Liver (tissue), 3 donors: ENCODE results near the gene LHFPL6.
A peak's percentile ranks its signal among the peaks of the same experiment; 100 is the strongest.

Experiments
- HNF4A ChIP-seq, 2 donors: conservative IDR thresholded peaks; 2 replicates each; pipeline ENCODE4 v1.6.1; 2016; ENCODE audit warnings: antibody characterized with exemption in 2 of 2, mild to moderate bottlenecking in 2 of 2
- NR2F2 ChIP-seq: IDR thresholded peaks from 2 replicates; pipeline ENCODE4 v1.6.1; 2016; ENCODE audit warnings: antibody characterized with exemption
- SP1 ChIP-seq: IDR thresholded peaks from 2 replicates; pipeline ENCODE4 v1.6.1; 2018; ENCODE audit warnings: antibody characterized with exemption, mild to moderate bottlenecking
- TAF1 ChIP-seq: conservative IDR thresholded peaks from 2 replicates; pipeline ENCODE4 v1.6.1; 2016; ENCODE audit warnings: antibody characterized with exemption, mild to moderate bottlenecking
- TF ChIP-seq, protein P1 (sequence below): fragments of 150-350 bp; IDR thresholded peaks from 2 replicates; pipeline ENCODE4 v1.5.1; 2017; ENCODE audit warnings: improper control_type of control experiment, low read depth, low read length; ENCODE audit not compliant: missing input control
- TF ChIP-seq, protein P2 (sequence below): IDR thresholded peaks from 2 replicates; pipeline ENCODE4 v1.6.1; 2016; ENCODE audit warnings: antibody characterized with exemption, mild to moderate bottlenecking
- donor health status: healthy.
- donor health status: healthy.

DNA sequence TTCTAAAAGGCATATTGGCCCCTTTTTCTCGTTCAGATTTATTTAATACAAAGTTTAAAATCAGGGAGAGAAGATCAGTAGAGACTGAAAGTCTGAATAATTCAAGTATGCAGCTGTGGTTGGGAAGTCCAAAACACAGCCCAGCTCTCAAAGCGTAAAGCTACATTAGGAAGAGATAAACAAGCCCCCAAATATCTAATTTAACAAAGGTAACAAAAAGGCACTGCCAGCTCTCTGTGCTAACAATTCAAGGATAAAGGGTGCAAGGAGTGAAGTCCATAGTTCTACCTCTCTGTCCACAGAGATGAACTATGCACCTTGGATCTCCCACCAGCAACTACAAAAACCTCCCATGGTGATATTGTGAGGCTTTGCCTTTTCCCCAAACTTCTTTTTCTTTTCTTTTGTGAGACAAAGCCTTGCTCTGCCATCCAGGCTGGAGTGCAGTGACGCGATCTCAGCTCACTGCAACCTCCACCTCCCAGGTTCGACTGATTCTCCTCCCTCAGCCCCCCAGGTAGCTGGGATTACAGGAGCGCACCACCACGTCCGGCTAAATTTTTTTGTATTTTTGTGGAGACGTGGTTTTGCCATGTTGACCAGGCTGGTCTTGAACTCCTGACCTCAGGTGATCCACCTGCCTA is 104.4 kb downstream of the LHFPL6 start:
- TF ChIP-seq, protein P1, sequence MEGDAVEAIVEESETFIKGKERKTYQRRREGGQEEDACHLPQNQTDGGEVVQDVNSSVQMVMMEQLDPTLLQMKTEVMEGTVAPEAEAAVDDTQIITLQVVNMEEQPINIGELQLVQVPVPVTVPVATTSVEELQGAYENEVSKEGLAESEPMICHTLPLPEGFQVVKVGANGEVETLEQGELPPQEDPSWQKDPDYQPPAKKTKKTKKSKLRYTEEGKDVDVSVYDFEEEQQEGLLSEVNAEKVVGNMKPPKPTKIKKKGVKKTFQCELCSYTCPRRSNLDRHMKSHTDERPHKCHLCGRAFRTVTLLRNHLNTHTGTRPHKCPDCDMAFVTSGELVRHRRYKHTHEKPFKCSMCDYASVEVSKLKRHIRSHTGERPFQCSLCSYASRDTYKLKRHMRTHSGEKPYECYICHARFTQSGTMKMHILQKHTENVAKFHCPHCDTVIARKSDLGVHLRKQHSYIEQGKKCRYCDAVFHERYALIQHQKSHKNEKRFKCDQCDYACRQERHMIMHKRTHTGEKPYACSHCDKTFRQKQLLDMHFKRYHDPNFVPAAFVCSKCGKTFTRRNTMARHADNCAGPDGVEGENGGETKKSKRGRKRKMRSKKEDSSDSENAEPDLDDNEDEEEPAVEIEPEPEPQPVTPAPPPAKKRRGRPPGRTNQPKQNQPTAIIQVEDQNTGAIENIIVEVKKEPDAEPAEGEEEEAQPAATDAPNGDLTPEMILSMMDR, result no peak
- TF ChIP-seq SP1 (no peak), NR2F2 (no peak), TAF1 (no peak), HNF4A (conservative IDR thresholded peaks at IDR 0.05) (peak in 1 of 2 donors; percentile 69)
- TF ChIP-seq, protein P2, sequence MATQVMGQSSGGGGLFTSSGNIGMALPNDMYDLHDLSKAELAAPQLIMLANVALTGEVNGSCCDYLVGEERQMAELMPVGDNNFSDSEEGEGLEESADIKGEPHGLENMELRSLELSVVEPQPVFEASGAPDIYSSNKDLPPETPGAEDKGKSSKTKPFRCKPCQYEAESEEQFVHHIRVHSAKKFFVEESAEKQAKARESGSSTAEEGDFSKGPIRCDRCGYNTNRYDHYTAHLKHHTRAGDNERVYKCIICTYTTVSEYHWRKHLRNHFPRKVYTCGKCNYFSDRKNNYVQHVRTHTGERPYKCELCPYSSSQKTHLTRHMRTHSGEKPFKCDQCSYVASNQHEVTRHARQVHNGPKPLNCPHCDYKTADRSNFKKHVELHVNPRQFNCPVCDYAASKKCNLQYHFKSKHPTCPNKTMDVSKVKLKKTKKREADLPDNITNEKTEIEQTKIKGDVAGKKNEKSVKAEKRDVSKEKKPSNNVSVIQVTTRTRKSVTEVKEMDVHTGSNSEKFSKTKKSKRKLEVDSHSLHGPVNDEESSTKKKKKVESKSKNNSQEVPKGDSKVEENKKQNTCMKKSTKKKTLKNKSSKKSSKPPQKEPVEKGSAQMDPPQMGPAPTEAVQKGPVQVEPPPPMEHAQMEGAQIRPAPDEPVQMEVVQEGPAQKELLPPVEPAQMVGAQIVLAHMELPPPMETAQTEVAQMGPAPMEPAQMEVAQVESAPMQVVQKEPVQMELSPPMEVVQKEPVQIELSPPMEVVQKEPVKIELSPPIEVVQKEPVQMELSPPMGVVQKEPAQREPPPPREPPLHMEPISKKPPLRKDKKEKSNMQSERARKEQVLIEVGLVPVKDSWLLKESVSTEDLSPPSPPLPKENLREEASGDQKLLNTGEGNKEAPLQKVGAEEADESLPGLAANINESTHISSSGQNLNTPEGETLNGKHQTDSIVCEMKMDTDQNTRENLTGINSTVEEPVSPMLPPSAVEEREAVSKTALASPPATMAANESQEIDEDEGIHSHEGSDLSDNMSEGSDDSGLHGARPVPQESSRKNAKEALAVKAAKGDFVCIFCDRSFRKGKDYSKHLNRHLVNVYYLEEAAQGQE, result no peak
